ENCODE measurements around the gene IREB2.

IREB2 gene

GRCh38 chr15:78406016-78406585, 31.9 kb upstream of the IREB2 start:
- no peak for DNase-seq

DNA sequence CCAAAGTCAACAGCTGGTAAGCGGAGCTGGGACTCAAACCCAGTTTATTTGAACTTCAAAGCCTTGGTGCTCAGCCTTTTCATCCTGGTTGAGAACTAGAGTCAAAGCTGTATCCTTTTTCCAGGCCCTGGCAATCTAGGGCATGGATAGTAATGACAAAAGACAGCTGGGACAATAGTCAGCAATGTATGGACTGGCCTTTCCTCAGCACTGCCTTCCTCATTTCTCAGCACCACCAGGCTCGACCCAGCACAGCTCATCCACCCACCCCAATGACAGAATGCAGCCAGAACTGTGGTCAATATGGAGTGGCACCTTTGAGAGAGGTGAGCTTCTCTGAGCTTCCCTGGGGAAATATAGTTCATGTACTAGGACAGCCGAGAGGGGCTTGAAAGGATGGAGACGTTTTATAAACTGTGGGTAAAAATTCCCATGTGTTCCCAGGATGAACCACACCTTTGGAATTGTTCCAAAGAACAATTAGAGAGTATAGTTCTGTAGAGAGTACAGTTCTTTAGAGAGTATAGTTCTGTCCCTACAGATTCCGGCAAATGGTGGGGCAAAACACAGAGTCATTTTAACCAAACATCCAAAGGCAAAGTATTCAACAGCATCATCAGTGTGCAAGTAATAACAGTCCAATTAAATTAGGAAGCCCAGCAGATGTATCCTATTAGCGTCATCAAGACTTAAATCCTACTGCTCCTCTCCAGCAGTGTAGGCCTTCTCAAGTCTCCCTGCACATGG, 30.2 kb upstream of the IREB2 start:
- DNase-seq, result no peak

GRCh38 chr15:78408355-78408640, 29.7 kb upstream of the IREB2 start:
- DNase-seq, result no peak

GRCh38 chr15:78408961-78409360, 29.1 kb upstream of the IREB2 start:
- no peak for DNase-seq

GRCh38 chr15:78411061-78411460, 27.0 kb upstream of the IREB2 start:
- no peak for DNase-seq

DNA sequence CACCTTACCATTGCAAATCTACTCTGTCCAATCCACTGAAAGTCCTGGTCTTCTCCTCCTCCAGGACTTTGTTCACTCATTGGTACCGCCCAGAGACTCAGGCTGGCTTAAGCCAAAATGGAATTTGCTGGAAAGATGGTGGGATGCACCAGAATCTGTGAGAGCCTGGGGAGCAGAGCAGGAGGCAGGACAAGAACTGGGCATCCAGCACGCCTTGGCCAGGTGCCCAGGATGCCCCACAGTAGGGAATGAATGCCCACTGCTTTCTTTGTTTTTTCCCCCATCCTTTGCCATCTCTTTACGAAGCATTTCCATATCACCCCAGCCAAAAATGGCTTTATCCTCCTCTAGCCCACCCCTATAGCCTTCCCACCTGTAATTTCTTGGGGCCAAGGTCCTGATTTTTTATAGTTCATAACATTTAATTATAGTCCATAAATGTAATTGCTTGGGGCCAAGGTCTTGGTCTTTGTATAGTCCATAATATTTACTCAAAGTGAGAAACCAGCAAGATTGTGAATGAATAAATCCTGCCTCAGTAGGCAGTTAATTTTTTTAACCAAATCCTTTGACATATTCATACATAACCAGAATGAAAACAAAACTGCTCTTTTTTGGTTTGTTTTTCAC, 23.3 kb upstream of the IREB2 start:
- no peak for DNase-seq

DNA sequence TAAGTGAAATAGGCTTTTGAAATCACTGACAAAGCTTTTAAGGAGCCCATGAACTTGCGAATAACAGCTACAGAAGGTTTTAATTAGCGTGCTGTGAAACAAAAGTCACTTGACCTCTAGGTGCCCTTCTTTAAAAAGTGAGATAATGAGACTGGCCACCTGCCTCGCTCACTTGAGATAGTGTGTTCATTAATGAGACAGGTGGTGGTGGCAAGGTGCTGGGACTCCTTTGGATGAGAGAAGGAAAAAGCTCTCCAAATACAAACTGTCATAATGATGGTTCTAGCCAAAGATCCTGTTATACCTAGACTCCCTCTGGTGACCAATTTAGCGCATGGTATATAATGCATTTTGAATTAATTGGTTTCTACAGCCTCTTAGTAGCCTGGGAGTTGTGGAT, 22.7 kb upstream of the IREB2 start:
- no peak for DNase-seq

- no peak for DNase-seq
Observed at GRCh38 chr15:78417754-78418630, 20.0 kb upstream of the IREB2 start.

DNA sequence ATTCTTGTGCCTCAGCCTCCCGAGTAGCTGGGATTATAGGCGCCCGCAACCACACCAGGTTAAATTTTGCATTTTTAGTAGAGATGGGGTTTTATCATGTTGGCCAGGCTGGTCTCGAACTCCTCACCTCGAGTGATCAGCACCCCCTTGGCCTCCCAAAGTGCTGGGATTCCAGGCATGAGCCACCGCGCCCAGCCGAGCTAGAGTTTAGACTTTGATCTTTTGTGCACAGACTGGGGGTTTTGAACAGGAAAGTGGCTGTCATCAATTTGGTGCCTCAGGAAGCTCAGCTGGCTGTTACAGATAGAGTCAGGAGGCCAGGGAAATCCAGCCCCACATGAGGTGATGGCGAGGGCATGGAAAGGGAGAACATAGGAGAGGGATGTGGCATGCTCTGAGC, 19.3 kb upstream of the IREB2 start:
- no peak for DNase-seq

DNA sequence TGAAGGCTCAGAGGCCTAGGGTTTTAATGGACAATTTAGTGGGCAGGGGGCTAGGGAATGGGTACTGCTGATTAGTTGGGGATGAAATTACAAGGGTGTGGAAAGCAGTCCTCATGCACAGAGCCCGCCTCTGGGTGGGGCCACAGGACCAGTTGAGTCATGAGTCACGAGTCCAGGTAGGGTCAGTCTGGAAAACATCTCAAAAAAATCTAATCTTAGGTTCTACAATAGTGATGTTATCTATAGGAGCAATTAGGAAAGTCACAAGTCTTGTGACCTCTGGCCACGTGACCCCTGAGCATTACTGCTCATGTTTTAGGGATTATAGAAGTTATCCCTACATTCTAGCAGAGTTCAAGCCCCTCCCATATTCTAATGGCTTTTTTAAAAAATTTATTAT, 18.6 kb upstream of the IREB2 start:
- no peak for DNase-seq

GRCh38 chr15:78420220-78420619, 17.8 kb upstream of the IREB2 start:
- DNase-seq, result no peak

GRCh38 chr15:78420766-78421165, 17.2 kb upstream of the IREB2 start:
- DNase-seq, result no peak

DNA sequence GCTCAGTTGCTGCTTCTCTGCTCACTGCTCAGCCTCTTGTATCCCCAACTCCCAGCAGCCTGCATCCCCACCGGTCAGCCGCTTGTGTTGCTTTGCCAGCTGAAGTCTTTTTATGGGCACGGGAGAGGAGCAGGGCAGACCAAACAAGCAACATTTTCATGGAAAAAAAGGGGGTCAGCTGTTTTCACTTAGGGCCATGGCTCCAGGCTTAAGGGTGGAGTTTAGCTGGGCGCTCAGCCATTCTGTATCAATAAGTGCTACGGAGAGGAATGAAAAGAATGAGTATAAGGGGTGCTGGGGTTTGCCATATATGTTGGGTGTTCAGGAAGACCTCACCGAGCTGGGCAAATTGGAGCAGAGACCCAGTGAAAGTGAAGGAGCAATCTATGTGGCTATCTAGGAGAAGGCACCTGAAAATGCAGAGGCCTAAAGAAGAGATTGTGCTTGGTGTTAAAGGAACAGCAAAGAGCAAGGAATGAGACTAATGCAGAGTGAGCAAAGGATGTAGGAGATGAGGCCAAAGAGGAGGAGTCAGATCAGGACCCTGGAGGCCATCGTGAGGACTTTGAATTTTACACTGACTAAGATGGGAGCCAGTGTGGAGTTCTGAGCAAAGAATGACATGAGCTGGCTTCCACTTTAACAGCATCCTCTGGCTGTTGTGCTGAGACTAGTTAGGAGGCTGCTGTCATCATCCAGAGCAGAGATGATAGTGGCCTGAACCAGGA, 16.6 kb upstream of the IREB2 start:
- DNase-seq, result no peak

DNA sequence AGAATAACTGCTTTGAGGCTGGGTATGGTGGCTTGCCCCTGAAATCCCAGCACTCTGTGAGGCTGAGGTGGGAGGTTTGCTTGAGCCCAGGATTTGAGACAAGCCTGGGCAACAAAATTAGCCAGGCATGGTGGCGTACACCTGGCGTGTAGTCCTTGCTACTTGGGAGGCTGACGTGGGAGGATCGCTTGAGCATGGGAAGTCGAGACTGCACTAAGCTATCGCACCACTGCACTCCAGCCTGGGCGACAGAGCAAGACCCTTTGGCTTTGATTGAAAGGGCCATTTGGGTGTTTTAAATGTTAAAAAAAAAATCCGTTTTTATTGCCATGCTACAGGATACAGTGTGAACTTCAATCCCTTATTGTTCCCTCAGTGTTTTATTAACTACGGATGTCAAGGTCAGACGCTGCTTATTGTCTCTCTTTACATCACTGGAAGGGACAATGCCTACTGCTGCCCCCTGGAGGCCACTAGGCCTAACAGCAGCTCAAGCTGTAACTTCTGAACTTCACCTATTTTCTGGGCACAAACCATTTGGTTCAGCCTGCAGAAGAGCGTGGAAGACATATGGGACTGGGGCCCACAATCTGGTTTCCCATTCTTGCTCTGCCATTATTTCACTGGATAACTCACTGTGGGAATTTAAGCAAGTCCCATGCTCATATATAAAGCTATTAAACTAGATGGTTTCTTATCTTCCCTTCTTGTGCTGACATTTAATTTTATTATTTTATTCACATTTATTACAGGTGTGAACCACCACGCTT, 15.3 kb upstream of the IREB2 start:
- DNase-seq, result peak; percentile 62 to 69

GRCh38 chr15:78424673-78425072, 13.3 kb upstream of the IREB2 start:
- DNase-seq, result no peak

- DNase-seq, result no peak
Observed at GRCh38 chr15:78425643-78426042, 12.4 kb upstream of the IREB2 start.

- no peak for DNase-seq
Observed at GRCh38 chr15:78426300-78426699, 11.7 kb upstream of the IREB2 start.

GRCh38 chr15:78427953-78428352, 10.1 kb upstream of the IREB2 start:
- DNase-seq, result no peak

DNA sequence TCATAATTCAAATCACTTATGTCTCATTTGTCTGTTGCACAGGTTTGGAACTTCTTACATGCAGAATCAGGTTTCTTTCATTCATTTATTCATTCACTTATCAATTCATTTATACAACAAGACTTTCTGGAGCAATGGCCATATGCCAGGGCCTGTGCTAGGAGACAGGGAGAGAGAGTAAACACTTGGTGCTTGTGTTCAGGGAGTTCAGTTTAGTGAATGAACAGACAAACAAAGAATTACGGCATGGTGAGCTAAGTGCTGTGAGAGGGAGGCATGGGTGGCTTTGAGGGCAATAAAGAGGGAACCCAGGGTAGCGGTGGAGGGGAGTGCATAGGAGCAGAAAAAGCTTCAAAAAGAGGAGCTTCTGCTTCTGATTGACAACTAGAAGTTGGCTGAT, 8.5 kb upstream of the IREB2 start:
- no peak for DNase-seq

- no peak for DNase-seq
Observed at GRCh38 chr15:78431955-78432354, 6.1 kb upstream of the IREB2 start.

GRCh38 chr15:78432664-78433063, 5.4 kb upstream of the IREB2 start:
- no peak for DNase-seq

GRCh38 chr15:78434134-78434533, 3.9 kb upstream of the IREB2 start:
- no peak for DNase-seq

All from CD4-positive, alpha-beta T cell treated with Interleukin-4 for 1 hour (primary cell).